Measurements from ENCODE around the gene DMRTA2.

The DMRTA2 gene

GRCh38 chr1:50422946-50423669, at the start of gene DMRTA2:
DMRTA2 (minus strand) TSS chr1:50423443; CDS start chr1:50421536, 1,907 bp downstream.
- peak; percentile 70 for DNase-seq (ENCODE audit: low spot score)

- DNase-seq (ENCODE audit: low spot score) = no peak
These were observed 48.7 kb upstream of the DMRTA2 start for GRCh38 chr1:50471967-50472366.

- DNase-seq (ENCODE audit: low spot score) = no peak
These were observed 39.7 kb upstream of the DMRTA2 start for GRCh38 chr1:50462964-50463363.

GRCh38 chr1:50458507-50458906, 35.3 kb upstream of the DMRTA2 start:
- no peak for DNase-seq (ENCODE audit: low spot score)

- DNase-seq (ENCODE audit: low spot score) = no peak
These were observed 31.7 kb upstream of the DMRTA2 start for GRCh38 chr1:50454911-50455310.

- no peak for DNase-seq (ENCODE audit: low spot score)
These were observed 30.0 kb upstream of the DMRTA2 start for GRCh38 chr1:50453266-50453665.

- no peak for DNase-seq (ENCODE audit: low spot score)
These were observed 29.5 kb upstream of the DMRTA2 start for GRCh38 chr1:50452700-50453099.

- no peak for DNase-seq (ENCODE audit: low spot score)
These were observed 27.8 kb upstream of the DMRTA2 start for GRCh38 chr1:50450861-50451653.

- DNase-seq (ENCODE audit: low spot score) = no peak
These were observed 24.7 kb upstream of the DMRTA2 start for GRCh38 chr1:50447961-50448360.

GRCh38 chr1:50441183-50441582, 17.9 kb upstream of the DMRTA2 start:
- DNase-seq (ENCODE audit: low spot score) = no peak

GRCh38 chr1:50438945-50439344, 15.7 kb upstream of the DMRTA2 start:
- DNase-seq (ENCODE audit: low spot score) = peak; percentile 23

- no peak for DNase-seq (ENCODE audit: low spot score)
These were observed 13.2 kb upstream of the DMRTA2 start for GRCh38 chr1:50436489-50436888.

GRCh38 chr1:50430010-50430405, 6.8 kb upstream of the DMRTA2 start:
- peak; percentile 16 for DNase-seq (ENCODE audit: low spot score)

GRCh38 chr1:50427818-50428779, 4.9 kb upstream of the DMRTA2 start:
- DNase-seq (ENCODE audit: low spot score) = peak; percentile 21

GRCh38 chr1:50427086-50427817, 4.0 kb upstream of the DMRTA2 start:
- DNase-seq (ENCODE audit: low spot score) = peak; percentile 20

GRCh38 chr1:50426702-50427085, 3.5 kb upstream of the DMRTA2 start:
- DNase-seq (ENCODE audit: low spot score) = no peak

GRCh38 chr1:50426108-50426700, 3.0 kb upstream of the DMRTA2 start:
- peak; percentile 16 for DNase-seq (ENCODE audit: low spot score)

GRCh38 chr1:50425376-50426107, 2.3 kb upstream of the DMRTA2 start:
- peak; percentile 57 for DNase-seq (ENCODE audit: low spot score)

GRCh38 chr1:50424884-50425375, 1.7 kb upstream of the DMRTA2 start:
- DNase-seq (ENCODE audit: low spot score) = peak; percentile 21

Data from AG20443 (cell line).